WTC11 (cell line): ENCODE results near the gene GRIA4. TPM values are rescaled to one million over a fixed set of nuclear protein-coding genes. Genes with fewer than 3 reads are reported as not detected.
A peak's percentile ranks its signal among the peaks of the same experiment; 100 is the strongest.

Source experiments
- ATAC-seq: fragments of 200-7000 bp; cut with Tn5 transposase; 2 replicates; pipeline ENCODE4 v1.10.0; 2021; ENCODE audit warnings: mild to moderate bottlenecking, moderate library complexity
- CTCF ChIA-PET: fragments of 300-600 bp; sonication (Branson Sonifier 250); formaldehyde crosslinking; loops from one replicate; lab custom pipeline; 2021; ENCODE audit warnings: antibody characterized with exemption; lab: Charles Lee
- POLR2A ChIA-PET: fragments of 350-600 bp; sonication (Branson Sonifier 250); formaldehyde crosslinking; loops from one replicate; lab custom pipeline; 2021; ENCODE audit warnings: antibody characterized with exemption; lab: Charles Lee
- DNase-seq: peaks from one replicate; pipeline ENCODE4 v3.0.0; 2021; ENCODE audit warnings: low spot score
- H3K27ac Mint-ChIP-seq: 2 replicates; pipeline ENCODE4 v1.8.0; 2021; ENCODE audit warnings: mixed read lengths
- H3K27me3 Mint-ChIP-seq: 2 replicates; pipeline ENCODE4 v1.8.0; 2021; ENCODE audit warnings: low read depth, mild to moderate bottlenecking, moderate library complexity, mixed read lengths
- H3K36me3 Mint-ChIP-seq: 2 replicates; pipeline ENCODE4 v1.8.0; 2021; ENCODE audit warnings: mixed read lengths
- H3K4me1 Mint-ChIP-seq: 2 replicates; pipeline ENCODE4 v1.8.0; 2022; ENCODE audit warnings: mixed read lengths
- H3K4me3 Mint-ChIP-seq: 2 replicates; pipeline ENCODE4 v1.8.0; 2021; ENCODE audit warnings: mild to moderate bottlenecking, moderate library complexity, mixed read lengths
- H3K9me3 Mint-ChIP-seq: 2 replicates; pipeline ENCODE4 v1.8.0; 2021; ENCODE audit warnings: mixed read lengths
- CBFB ChIP-seq: sonication (generic); formaldehyde crosslinking; IDR thresholded peaks from 2 replicates; pipeline ENCODE4 v1.8.1; 2022; ENCODE audit warnings: mild to moderate bottlenecking, low read depth, missing genetic modification reagents
- GABPB1 ChIP-seq: sonication (generic); formaldehyde crosslinking; IDR thresholded peaks from 2 replicates; pipeline ENCODE4 v1.8.1; 2023; ENCODE audit warnings: mild to moderate bottlenecking, missing genetic modification reagents
- JUN ChIP-seq: sonication (generic); formaldehyde crosslinking; IDR thresholded peaks from 2 replicates; pipeline ENCODE4 v1.8.0; 2023; ENCODE audit warnings: mild to moderate bottlenecking, missing genetic modification reagents
- MXD4 ChIP-seq: fragments of 250-450 bp; sonication (Bioruptor Pico); IDR thresholded peaks from 2 replicates; pipeline ENCODE4 v1.8.0; 2021; ENCODE audit warnings: mild to moderate bottlenecking, moderate library complexity, borderline replicate concordance
- NFE2L1 ChIP-seq: sonication (generic); formaldehyde crosslinking; IDR thresholded peaks from 2 replicates; pipeline ENCODE4 v1.8.1; 2023; ENCODE audit warnings: missing genetic modification reagents
- NR1H2 ChIP-seq: sonication (generic); formaldehyde crosslinking; IDR thresholded peaks from 2 replicates; pipeline ENCODE4 v1.9.0; 2021; ENCODE audit warnings: mild to moderate bottlenecking, moderate library complexity, missing genetic modification reagents
- PRDM15 ChIP-seq: sonication (generic); formaldehyde crosslinking; IDR thresholded peaks from 2 replicates; pipeline ENCODE4 v1.8.0; 2022; ENCODE audit warnings: missing genetic modification reagents
- PRRX2 ChIP-seq: fragments of 250-450 bp; sonication (Bioruptor Pico); IDR thresholded peaks from 2 replicates; pipeline ENCODE4 v1.8.0; 2021; ENCODE audit warnings: mild to moderate bottlenecking
- RORB ChIP-seq: fragments of 250-450 bp; sonication (Bioruptor Pico); IDR thresholded peaks from 2 replicates; pipeline ENCODE4 v1.9.0; 2021; ENCODE audit warnings: mild to moderate bottlenecking
- SP1 ChIP-seq: sonication (generic); formaldehyde crosslinking; conservative IDR thresholded peaks from 2 replicates; pipeline ENCODE4 v1.8.1; 2022; ENCODE audit warnings: missing genetic modification reagents
- TEAD1 ChIP-seq: sonication (generic); formaldehyde crosslinking; IDR thresholded peaks from 2 replicates; pipeline ENCODE4 v1.8.0; 2022; ENCODE audit warnings: mild to moderate bottlenecking, missing genetic modification reagents
- TP53 ChIP-seq: sonication (generic); formaldehyde crosslinking; IDR thresholded peaks from 2 replicates; pipeline ENCODE4 v1.8.1; 2023; ENCODE audit warnings: mild to moderate bottlenecking, missing genetic modification reagents
- ZNF232 ChIP-seq: sonication (generic); formaldehyde crosslinking; IDR thresholded peaks from 2 replicates; pipeline ENCODE4 v1.8.0; 2022; ENCODE audit warnings: mild to moderate bottlenecking, missing genetic modification reagents
- ZNF396 ChIP-seq: fragments of 250-450 bp; sonication (Bioruptor Pico); IDR thresholded peaks from 2 replicates; pipeline ENCODE4 v1.8.0; 2021; ENCODE audit warnings: mild to moderate bottlenecking, moderate library complexity, borderline replicate concordance
- ZNF423 ChIP-seq: fragments of 250-450 bp; sonication (Bioruptor Pico); IDR thresholded peaks from 2 replicates; pipeline ENCODE4 v2.1.2; 2022; ENCODE audit warnings: mild to moderate bottlenecking, moderate library complexity
- ZNF512 ChIP-seq: sonication (generic); formaldehyde crosslinking; IDR thresholded peaks from 2 replicates; pipeline ENCODE4 v1.8.1; 2022; ENCODE audit warnings: missing genetic modification reagents, borderline replicate concordance
- total RNA-seq: library from RNA; stranded (reverse); gene quantifications from 3 replicates; pipeline ENCODE4 v1.2.3, GENCODE V29; 2021
- TF ChIP-seq, protein P1 (sequence below): sonication (generic); formaldehyde crosslinking; IDR thresholded peaks from 2 replicates; pipeline ENCODE4 v1.8.1; 2022; ENCODE audit warnings: low read depth, missing genetic modification reagents, borderline replicate concordance
- TF ChIP-seq, protein P2 (sequence below): sonication (generic); formaldehyde crosslinking; IDR thresholded peaks from 2 replicates; pipeline ENCODE4 v1.8.1; 2022; ENCODE audit warnings: mild to moderate bottlenecking, missing genetic modification reagents, moderate library complexity, borderline replicate concordance
- TF ChIP-seq, protein P3 (sequence below): sonication (generic); formaldehyde crosslinking; IDR thresholded peaks from 2 replicates; pipeline ENCODE4 v1.8.1; 2022; ENCODE audit warnings: low read depth, mild to moderate bottlenecking, moderate library complexity, missing genetic modification reagents, borderline replicate concordance
- TF ChIP-seq, protein P4 (sequence below): sonication (generic); formaldehyde crosslinking; IDR thresholded peaks from 2 replicates; pipeline ENCODE4 v1.8.1; 2022; ENCODE audit warnings: mild to moderate bottlenecking, moderate library complexity, missing genetic modification reagents
- TF ChIP-seq, protein P5 (sequence below): fragments of 250-450 bp; sonication (Bioruptor Pico); IDR thresholded peaks from 2 replicates; pipeline ENCODE4 v1.9.0; 2021; ENCODE audit warnings: mild to moderate bottlenecking

GRIA4 gene
- total RNA-seq, 1 experiment from 2014 or later, result 11.4 TPM

DNA sequence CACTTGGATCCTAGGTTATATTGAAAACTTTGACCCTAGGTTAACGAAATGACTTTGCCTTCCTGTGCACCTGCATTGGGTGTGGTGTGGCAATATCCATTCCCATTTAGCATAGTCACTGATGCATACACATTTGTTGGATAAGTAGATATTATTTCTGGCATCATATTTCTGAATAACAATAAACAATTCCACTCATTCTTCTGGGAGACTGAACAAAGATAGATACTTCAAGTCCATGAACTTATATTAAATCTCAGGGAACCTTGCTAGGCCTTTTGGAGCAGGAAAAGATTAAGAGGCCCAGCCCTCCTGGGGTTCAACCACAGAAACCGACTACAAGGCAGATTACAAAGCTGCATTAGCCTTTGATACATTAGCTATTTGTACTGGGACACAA, 293.2 kb downstream of the GRIA4 start (continued):
- TF ChIP-seq PRDM15 (CRISPR knock-in tag), result no peak
- TF ChIP-seq, protein P1, sequence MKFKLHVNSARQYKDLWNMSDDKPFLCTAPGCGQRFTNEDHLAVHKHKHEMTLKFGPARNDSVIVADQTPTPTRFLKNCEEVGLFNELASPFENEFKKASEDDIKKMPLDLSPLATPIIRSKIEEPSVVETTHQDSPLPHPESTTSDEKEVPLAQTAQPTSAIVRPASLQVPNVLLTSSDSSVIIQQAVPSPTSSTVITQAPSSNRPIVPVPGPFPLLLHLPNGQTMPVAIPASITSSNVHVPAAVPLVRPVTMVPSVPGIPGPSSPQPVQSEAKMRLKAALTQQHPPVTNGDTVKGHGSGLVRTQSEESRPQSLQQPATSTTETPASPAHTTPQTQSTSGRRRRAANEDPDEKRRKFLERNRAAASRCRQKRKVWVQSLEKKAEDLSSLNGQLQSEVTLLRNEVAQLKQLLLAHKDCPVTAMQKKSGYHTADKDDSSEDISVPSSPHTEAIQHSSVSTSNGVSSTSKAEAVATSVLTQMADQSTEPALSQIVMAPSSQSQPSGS (CRISPR knock-in tag), result no peak
- no peak for TF ChIP-seq RORB
- TF ChIP-seq JUN (CRISPR knock-in tag), result no peak
- no peak for TF ChIP-seq NR1H2

DNA sequence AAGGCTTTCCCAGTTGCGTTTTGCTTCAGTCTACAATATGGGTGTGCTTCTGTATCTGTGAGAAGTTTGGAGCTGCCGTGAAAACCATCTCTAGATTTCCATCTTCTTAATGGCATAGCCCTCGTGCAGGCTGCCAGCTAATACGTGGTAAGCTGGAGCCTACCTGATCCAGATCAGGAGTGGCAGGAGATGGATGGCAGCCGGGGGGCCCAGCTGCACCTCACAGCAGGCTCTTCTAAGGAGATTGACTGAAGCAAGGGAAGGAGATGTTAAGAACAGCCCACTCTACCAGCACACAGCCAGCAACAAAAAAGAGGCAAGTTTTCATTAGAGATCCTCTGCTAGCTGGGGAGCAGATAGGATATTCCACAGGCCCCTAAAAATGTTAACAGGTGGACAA, 296.6 kb downstream of the GRIA4 start:
- DNase-seq, result no peak
- TF ChIP-seq MXD4 (CRISPR knock-in tag) (no peak), SP1 (CRISPR knock-in tag) (no peak), CBFB (CRISPR knock-in tag) (no peak), PRRX2 (CRISPR knock-in tag) (no peak)
- TF ChIP-seq, protein P2, sequence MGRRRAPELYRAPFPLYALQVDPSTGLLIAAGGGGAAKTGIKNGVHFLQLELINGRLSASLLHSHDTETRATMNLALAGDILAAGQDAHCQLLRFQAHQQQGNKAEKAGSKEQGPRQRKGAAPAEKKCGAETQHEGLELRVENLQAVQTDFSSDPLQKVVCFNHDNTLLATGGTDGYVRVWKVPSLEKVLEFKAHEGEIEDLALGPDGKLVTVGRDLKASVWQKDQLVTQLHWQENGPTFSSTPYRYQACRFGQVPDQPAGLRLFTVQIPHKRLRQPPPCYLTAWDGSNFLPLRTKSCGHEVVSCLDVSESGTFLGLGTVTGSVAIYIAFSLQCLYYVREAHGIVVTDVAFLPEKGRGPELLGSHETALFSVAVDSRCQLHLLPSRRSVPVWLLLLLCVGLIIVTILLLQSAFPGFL (CRISPR knock-in tag), result no peak
- TF ChIP-seq, protein P3, sequence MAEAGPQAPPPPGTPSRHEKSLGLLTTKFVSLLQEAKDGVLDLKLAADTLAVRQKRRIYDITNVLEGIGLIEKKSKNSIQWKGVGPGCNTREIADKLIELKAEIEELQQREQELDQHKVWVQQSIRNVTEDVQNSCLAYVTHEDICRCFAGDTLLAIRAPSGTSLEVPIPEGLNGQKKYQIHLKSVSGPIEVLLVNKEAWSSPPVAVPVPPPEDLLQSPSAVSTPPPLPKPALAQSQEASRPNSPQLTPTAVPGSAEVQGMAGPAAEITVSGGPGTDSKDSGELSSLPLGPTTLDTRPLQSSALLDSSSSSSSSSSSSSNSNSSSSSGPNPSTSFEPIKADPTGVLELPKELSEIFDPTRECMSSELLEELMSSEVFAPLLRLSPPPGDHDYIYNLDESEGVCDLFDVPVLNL (CRISPR knock-in tag), result no peak
- Mint-ChIP-seq H3K36me3 (no peaks in the 10 kb centered on the region), H3K27me3 (no peaks in the 10 kb centered on the region), H3K9me3 (no peaks in the 10 kb centered on the region), H3K27ac (no peak overlapping the region), H3K4me3 (no peak overlapping the region), H3K4me1 (peaks cover 17% of the 10 kb centered on the region)
- POLR2A ChIA-PET, result no interaction called here
- peak; percentile 22; the same call in 1 of the 2 replicates for ATAC-seq
- CTCF ChIA-PET, result no interaction called here

DNA sequence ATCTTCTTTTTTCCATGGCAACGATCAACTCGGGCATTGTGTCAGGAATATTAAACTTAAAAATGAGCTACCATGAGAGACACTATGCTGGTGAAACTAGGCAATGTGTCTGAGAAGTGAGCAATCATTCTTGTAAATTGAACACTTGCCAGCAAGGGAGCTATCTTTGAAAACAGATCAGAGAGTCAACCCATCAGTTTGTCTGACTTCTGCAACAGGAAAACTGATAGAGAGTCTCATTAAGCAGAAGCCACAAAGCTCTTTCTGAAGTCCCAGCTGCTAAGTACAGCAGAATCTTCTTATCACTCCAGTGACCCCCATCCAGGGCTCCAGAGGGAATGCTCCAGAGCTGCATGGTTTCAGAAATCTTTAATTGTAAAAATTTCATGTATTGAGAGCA, 297.4 kb downstream of the GRIA4 start:
- Mint-ChIP-seq H3K9me3 (no peaks in the 10 kb centered on the region), H3K4me3 (no peak overlapping the region), H3K36me3 (no peaks in the 10 kb centered on the region), H3K27me3 (no peaks in the 10 kb centered on the region), H3K27ac (no peak overlapping the region), H3K4me1 (peaks cover 17% of the 10 kb centered on the region)
- TF ChIP-seq TP53 (CRISPR knock-in tag) (no peak), GABPB1 (no peak), MXD4 (CRISPR knock-in tag) (no peak), SP1 (CRISPR knock-in tag) (no peak), TEAD1 (CRISPR knock-in tag) (no peak), ZNF512 (CRISPR knock-in tag) (no peak), NFE2L1 (no peak), ZNF396 (CRISPR knock-in tag) (no peak), ZNF232 (no peak), ZNF423 (no peak)
- TF ChIP-seq, protein P4, sequence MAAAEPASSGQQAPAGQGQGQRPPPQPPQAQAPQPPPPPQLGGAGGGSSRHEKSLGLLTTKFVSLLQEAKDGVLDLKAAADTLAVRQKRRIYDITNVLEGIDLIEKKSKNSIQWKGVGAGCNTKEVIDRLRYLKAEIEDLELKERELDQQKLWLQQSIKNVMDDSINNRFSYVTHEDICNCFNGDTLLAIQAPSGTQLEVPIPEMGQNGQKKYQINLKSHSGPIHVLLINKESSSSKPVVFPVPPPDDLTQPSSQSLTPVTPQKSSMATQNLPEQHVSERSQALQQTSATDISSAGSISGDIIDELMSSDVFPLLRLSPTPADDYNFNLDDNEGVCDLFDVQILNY, result no peak
- TF ChIP-seq, protein P5, sequence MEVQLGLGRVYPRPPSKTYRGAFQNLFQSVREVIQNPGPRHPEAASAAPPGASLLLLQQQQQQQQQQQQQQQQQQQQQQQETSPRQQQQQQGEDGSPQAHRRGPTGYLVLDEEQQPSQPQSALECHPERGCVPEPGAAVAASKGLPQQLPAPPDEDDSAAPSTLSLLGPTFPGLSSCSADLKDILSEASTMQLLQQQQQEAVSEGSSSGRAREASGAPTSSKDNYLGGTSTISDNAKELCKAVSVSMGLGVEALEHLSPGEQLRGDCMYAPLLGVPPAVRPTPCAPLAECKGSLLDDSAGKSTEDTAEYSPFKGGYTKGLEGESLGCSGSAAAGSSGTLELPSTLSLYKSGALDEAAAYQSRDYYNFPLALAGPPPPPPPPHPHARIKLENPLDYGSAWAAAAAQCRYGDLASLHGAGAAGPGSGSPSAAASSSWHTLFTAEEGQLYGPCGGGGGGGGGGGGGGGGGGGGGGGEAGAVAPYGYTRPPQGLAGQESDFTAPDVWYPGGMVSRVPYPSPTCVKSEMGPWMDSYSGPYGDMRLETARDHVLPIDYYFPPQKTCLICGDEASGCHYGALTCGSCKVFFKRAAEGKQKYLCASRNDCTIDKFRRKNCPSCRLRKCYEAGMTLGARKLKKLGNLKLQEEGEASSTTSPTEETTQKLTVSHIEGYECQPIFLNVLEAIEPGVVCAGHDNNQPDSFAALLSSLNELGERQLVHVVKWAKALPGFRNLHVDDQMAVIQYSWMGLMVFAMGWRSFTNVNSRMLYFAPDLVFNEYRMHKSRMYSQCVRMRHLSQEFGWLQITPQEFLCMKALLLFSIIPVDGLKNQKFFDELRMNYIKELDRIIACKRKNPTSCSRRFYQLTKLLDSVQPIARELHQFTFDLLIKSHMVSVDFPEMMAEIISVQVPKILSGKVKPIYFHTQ (CRISPR knock-in tag), result no peak
- no peak for ATAC-seq
- no peak for DNase-seq
- ChIA-PET POLR2A (no interaction called here), CTCF (no interaction called here)
